ENCODE results near the gene MGST3.
"Not testable (repeated sequence)": the region's sequence is repeated elsewhere in the genome, so short reads cannot be mapped to it uniquely, and the experiment has no call there.

Gene MGST3

GRCh38 chr1:165659581-165659895 is 28.5 kb downstream of the MGST3 start:
- no peak for DNase-seq

GRCh38 chr1:165661703-165662102 is 30.7 kb downstream of the MGST3 start:
- no peak for DNase-seq

GRCh38 chr1:165662186-165662585 is 31.2 kb downstream of the MGST3 start:
- DNase-seq: no peak

DNA sequence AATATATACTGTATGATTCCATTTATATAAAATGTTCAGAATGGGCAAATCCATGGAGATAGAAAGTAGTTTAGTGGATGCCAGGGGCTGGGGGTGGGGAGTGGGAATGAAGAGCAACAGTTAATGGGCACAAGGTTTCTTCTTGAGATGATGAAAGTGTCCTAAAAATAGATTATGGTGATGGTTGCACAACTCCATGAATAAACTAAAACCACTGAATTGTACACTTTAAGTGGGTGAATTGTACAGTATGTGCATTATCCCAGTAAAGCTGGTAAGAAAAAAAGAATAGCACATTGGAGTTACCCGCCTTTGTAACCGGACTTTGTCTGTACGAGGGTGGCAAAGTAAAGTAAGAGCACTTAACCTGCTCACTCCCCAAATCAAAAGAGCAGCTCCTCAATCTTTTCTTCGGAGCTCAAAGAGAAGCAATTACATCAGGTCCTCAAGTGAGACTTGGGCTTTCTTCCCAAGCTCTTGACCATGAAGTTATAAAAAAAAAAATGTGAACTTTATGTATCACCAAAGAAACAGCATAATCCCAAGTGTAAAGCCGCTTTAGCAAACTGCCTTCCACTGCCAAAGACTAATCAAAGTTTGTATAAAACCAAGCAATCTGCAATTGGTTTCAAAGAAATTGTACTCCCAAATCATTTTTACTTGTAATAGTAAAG is 35.3 kb downstream of the MGST3 start:
- DNase-seq: no peak

DNA sequence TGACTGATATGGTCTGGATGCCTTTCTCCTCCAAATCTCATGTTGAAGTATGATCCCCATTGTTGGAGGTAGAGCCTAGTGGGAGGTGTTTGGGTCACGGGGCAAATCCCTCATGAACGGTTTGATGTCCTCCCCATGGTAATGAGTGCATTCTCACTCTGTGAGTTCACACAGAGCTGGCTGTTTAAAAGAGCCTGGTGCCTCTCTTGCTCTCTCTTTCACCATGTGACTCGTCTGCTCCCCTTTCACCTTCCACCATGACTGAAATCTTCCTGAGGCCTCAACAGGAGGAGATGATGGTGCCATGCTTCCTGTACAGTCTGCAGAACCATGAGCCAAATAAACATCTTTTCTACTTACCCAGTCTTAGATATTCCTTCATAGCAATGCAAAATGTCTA is 37.1 kb downstream of the MGST3 start:
- DNase-seq: no peak

GRCh38 chr1:165671526-165671925 is 40.5 kb downstream of the MGST3 start:
- DNase-seq: no peak

DNA sequence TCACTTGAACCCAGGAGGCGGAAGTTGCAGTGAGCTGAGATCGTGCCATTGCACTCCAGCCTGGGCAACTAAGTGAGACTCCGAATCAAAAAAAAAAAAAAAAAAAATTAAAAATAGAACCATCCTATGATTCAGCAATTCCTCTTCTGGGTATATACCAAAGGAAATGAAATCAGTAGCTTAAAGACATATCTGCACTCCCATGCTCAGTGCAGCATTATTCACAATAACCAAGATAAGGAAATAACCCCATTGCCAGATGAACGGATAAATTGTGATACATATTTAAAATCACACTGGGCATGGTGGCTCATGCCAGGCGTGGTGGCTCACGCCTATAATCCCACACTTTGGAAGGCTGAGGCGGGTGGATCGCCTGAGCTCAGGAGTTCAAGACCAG is 43.6 kb downstream of the MGST3 start:
- DNase-seq: no peak

DNA sequence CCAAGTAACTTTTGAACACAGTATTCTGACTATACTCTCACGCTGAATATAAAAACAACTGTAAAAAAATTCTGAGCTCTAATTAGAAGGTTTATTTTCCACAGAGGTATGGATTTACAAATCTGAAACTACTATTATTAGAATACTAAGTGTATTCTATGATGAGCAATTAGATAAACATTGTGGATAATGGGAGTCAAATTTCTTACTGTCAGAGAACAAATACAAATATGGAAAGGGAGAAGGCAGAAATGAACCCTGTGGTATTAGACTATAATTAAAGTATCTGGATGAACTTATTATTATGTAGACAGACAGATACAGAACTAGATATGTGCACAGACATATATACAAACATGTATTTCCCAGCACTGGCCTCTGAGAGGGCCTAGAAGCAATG is 44.8 kb downstream of the MGST3 start:
- DNase-seq: no peak

- DNase-seq: no peak
Measured at GRCh38 chr1:165678509-165678908, 47.5 kb downstream of the MGST3 start.

DNA sequence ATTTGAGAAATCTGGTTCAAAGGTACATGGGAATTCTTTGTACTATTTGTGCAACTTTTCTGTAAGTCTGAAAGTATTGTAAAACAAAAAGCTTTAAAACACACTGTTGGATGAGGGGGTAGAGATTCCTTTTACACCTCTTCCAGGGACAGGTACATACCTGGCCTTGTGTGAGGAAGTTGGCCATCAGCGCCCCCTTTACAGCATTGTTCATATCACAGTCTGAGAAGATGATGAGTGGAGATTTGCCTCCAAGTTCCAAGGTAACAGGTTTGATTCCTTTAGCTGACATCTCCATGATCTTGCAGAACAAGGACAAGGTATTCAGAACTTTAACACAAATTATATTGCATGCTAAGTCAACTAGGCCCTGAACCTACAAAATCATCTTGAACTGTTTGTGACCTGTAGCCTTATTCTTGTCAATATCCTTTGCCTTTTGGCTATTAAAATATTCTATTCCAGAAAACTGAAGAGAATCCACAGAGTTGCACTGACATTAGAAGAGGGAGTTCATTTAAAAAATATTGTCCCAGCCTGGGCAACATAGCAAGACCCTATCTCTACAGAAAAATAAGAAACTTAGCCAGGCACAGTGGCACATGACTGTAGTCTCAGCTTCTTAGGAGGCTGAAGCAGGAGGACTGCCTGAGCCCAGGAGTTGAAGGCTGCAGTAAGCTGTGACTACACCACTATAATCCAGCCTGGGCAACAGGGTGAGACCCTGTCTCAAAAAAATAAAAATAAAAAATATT is 48.4 kb downstream of the MGST3 start:
- DNase-seq: no peak

DNA sequence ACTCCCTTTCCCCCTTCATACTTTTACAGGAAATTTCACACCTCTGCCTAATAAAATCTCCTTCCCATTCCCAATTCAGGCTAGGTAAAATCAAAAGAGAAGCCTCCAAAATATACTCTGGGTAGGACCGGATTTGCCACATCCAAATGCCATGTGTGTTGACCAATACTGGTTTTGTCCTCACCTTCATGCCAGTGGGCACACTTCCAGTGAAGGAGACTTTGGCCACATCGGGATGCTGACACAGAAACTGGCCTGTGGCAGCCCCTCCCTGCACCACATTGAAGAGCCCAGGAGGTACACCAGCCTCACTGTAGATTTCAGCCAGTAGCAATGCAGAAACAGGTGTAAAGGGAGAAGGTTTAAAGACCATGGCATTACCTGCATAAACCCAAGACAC is 49.3 kb downstream of the MGST3 start:
- DNase-seq: no peak

DNA sequence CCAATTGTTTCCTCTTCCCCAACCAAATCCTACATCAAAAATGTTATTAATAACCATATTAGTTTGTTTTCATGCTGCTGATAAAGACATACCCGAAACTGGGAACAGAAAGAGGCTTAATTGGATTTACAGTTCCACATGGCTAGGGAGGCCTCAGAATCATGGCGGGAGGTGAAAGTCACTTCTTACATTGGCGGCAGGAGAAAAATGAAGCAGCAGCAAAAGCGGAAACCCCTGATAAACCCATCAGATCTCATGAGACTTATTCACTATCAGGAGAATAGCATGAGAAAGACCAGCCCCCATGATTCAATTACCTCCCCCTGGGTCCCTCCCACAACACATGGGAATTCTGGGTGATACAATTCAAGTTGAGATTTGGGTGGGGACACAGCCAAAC is 49.7 kb downstream of the MGST3 start:
- not testable (repeated sequence) for DNase-seq

DNA sequence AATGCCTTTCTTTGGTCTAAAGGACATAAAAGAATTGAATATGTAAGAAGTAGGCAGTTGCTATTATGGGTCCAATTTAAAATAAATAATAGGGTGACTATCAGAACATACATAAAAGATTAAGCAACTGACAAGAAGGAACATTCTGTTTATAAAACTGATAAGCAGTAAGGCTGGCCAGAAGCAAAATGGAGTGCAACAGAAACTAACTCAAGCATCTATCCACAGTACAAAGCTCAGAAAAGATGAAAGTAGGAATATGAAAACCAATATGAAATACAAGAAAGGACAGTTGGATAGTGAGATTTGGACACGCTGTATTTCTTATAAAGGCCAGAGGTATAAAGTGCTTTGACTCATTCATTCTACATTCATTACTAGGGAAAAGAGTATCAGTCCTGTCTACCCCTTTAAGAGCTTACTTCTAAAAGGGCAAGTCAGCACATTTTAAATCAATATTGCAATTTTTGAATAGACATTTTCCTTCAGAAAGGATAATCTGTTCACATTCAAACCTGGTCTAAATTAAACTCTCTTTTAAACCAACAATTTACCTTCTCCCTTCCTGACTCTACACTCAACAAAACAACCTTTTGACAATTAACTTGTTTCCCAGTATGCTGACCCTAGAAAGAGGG is 52.9 kb downstream of the MGST3 start:
- no peak for DNase-seq

DNA sequence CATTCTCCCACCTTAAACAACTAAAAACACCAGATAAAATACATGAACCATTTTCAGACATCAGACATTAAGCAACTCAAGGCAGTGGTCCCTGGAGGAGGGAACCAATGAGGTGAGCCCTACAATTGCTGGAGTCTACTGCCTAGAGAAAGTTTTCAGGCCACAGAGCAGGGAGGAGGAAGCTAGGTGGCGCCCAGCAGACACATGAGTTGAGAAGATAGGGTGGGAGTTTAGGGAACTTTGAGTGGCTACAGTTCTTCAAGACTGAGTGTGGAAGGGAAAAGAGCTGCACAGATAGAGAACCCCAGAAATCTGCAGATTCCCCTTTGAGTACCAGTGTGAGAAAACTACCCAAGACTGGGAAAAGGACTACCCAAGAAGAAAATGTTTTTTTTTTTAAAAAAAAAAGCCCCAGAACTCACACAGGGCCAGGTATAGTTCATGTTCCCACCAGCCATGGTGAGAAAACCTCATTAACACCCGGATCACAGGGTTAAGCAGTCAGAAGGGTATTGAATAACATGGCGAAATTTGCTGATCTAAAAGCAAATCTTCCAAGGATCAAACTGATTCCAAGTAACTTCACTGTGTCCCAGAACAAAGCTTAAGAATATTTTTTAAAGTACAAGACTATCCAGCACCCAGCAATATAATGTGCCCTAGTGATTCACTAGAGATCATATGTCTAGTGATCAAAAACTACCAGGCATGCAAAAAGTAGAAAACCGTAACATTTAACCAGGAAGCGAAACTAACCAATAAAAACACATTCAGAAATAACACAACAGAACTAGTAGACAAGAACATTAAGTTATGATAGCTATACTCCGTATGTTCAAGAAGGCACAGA is 55.3 kb downstream of the MGST3 start:
- DNase-seq: no peak

DNA sequence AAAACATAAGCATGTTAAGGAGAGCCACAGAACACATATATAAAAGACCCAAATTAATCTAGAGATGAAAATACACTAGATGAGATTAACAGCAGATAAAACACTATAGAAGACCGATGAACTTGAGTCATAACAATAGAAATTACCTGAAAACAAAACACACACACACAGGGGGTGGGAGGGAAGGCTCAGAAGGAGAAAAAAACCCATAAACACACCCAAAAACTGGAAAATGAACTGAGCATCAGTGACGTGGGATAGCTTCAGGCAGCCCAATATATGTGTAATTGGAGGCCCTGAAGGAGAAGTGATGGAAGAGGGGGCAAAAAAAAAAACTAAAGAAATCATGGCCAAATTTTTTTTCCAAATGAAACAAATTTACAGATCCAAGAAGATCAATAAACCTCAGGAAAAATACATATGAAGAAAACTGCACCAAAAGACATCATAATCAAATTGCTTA is 56.0 kb downstream of the MGST3 start:
- no peak for DNase-seq

DNA sequence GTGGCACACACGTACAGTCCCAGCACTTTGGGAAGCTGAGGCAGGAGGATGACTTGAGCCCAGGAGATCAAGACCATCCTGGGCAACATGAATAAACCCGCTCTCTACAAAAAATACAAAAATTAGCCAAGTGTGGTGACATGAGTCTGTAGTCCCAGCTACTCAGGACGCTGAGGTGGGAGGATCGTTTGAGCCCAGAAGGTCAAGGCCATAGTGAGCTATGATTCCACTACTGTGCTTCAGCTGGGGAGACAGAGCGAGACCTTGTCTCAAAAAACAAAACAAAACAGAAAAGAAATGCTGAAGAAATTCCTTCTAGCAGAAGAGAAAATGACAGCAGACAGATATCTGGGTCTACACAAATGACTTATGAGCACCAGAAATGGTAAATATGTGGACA is 57.0 kb downstream of the MGST3 start:
- no peak for DNase-seq

DNA sequence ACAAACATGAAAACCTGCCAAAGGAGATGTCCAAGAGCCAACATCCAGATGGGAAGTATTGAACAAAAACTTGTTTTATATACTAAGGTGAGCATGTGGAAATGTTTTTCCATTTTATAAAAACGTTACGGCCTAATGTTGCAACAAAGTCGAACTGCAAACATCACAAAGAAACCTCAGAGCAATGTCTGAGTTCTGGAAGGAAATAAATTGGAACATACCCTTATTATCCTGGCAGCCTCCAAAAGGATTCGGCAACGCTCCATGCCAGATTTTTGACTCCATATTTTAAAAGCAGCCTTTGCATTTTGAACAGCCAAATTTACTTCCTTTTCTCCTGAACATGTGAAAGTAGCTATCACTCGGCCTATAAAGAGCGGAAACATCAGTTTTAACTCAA is 64.0 kb downstream of the MGST3 start:
- no peak for DNase-seq

DNA sequence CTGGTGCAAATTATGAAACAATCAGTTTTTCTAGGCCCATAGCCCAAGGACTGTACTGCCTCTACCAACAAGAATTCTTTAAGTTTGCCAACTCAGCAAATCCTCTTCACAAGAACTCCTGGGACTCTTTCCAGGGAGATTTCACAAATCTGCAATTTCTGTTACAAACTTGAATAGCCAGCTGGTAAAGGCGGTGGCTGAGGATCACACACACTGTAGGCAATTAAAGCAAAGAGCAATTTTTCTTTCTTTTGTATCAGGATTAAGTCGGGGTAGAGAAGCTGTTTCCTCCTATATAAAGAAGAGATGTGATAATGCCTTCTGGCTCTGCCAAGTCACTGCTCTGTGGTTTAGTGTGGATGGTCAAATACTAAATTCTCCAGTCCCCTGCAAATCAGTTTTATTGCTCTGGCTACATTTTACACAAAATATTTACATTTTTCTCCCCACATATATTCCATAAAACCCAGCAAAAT is 65.6 kb downstream of the MGST3 start:
- DNase-seq: no peak

GRCh38 chr1:165697491-165697880 is 66.5 kb downstream of the MGST3 start:
- DNase-seq: no peak

DNA sequence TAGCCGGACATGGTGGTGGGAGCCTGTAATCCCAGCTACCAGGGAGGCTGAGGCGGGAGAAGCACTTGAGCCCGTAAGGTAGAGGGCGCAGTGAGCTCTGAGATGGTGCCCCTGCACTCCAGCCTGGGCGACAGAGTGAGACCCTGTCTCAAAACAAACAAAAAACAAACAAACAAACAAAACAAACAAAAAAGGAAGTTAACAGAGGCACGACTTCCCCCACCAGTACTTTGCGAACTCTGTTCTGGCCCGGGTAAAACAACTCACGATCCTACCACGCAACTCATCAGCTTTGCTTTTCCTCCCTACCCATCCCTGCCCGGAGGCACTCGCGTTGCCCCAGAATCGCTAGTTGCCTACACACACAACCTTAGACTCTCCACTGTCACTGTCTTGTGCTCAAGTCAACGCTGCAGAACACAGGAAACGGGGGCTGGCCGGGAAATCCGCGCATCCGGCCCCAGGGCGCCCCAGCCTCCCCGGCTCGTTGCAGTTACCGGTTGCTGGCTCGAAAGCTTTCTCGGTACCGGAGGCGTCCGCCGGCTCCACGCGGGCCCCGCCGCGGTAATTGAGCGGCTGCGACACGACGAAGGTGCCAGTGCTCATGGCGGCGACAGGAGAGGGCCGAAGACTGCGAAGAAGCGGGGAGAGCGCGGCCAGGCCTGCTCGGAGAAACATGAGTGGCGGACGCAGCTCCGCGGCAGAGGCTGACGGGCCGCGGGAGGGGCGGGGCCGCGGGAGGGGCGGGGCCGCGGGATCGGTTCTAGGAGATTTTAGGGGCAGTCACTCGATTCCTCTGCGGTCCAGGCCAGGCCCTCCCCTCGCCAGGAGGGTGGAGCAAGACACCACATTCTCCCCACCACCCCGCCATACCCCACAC is 67.1 kb downstream of the MGST3 start, which contains the start of gene ALDH9A1:
Gene ALDH9A1 (minus strand): TSS at position 682 of the 880 bp plus-strand sequence. CDS start 4 bp downstream, at position 678.
- peak; percentile 42 to 79 for DNase-seq

GRCh38 chr1:165698761-165699052 is 67.7 kb downstream of the MGST3 start:
- DNase-seq: no peak

DNA sequence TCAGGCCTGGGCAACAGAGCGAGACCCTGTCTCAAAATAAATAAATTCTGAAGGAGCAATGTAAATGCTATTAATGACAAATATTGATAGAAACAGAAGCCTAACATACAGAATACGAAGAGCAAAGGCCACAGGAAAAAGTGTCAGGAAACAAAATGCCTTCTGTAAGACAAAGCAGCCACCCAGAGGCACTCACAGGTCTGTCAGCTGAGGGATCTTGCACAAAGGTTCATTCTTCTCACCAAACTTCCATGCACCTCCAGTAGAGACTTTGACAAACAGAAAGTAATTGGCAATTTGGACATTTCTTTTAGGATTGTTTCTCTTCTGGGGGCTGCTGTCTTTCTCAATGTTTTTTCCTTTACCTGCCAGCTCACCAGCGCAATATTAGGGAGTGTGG is 68.5 kb downstream of the MGST3 start:
- no peak for DNase-seq

All from NCI-H524 (cell line).